Measurements from ENCODE around the gene PIP5K1C.

DNA sequence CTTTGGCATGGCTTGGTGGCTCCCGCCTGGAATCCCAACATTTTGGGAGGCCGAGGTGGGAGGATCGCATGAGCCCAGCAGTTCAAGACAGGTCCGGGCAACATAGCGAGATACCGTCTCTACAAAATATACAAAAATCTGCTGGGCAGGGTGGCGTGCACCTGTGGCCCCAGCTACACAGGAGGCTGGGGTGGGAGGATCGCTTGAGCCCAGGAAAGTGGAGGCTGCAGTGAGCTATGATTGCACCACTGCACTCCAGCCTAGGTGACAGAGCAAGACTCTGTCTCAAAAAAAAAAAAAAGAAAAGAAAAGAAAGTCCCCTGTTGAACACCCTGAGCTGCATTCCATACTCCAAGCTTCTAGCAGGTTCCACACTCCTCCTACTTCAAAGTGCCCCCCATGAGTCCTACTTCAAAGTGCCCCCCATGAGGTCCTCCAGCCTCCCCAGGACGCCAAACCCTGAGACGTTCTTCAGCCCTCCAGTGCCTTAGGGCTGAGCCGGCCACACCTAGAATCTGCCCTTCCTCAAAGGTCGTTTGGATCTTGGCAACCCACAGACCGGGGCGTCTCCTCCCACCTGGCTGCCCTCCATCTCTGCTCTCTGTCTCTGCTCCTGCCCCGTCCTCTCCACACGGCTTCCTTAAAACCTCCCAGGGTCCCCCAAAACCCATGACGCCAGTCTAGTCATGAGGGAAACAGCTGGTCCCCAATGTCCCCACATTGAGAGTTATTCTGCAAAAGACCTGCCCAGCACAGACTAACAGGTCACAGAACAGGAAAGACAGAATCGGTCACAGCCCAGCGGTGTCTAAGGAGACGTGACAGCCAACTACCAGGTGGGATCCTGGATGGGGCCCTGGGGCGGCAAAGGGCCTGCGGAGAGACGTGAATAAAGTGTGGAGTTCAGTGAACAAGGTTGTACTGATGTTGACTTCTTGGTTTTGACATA lies 12.7 kb upstream of the PIP5K1C start:
- TF ChIP-seq, protein P1, sequence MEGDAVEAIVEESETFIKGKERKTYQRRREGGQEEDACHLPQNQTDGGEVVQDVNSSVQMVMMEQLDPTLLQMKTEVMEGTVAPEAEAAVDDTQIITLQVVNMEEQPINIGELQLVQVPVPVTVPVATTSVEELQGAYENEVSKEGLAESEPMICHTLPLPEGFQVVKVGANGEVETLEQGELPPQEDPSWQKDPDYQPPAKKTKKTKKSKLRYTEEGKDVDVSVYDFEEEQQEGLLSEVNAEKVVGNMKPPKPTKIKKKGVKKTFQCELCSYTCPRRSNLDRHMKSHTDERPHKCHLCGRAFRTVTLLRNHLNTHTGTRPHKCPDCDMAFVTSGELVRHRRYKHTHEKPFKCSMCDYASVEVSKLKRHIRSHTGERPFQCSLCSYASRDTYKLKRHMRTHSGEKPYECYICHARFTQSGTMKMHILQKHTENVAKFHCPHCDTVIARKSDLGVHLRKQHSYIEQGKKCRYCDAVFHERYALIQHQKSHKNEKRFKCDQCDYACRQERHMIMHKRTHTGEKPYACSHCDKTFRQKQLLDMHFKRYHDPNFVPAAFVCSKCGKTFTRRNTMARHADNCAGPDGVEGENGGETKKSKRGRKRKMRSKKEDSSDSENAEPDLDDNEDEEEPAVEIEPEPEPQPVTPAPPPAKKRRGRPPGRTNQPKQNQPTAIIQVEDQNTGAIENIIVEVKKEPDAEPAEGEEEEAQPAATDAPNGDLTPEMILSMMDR (IDR thresholded peaks at IDR 0.05): no peak
- TF ChIP-seq POLR2A (IDR thresholded peaks at IDR 0.05): no peak

Measured in esophagus squamous epithelium (tissue), 4 donors.